ENCODE results near the gene VIL1. TPM values are rescaled to one million over a fixed set of nuclear protein-coding genes. Genes with fewer than 3 reads are reported as not detected.

Gene VIL1
- total and polyA plus RNA-seq, 2 of the 13 experiments (the other 11 are each of a cell fraction or from before 2014, with no cell fraction given) = 287 to 301 TPM

DNA sequence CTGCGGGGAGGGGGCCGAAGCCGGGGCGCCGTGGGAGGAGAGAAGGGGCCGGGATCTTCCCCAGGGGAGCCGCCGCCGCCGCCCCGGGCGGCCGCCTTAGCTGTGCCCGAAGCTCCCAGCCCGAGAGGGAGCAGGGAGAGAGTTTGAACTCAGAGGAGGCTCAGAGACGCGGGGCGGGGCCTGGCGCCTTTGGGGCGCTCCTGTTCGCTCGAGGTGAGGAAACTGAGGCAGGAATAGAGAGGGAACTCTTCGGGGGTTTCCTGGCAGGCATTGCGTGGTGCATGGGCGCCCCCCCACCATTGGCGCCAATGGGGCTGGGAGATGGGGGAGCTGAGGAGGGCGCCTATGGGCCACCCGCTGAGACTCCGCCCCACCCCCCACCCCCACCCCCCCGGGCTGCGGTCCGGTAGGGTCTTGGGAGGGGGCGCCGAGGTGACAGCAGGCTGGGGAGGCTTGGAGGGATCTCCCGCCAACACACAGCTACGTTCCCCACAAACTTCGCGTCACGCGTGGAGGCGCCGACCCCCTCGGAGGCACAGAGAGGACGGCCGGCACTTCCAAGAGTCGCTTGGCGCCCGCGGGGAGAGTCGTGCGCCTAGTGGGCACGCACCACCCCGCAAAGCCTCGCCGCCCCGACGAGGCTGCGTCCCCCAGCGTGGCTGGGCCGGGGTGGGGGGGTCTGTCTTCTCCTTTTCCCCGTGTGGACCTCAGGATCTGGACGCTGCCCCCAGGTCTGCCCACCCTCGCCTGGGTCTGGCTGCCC, 18.6 kb upstream of the VIL1 start (continued):
- TF ChIP-seq ZBTB1 (CRISPR knock-in tag; IDR thresholded peaks at IDR 0.05; ENCODE audit: borderline replicate concordance) (peak; percentile 85; the same call in 1 of the 2 replicates), HNF1A (IDR thresholded peaks at IDR 0.05; ENCODE audit: low read depth) (no peak), HNF1A (CRISPR knock-in tag; IDR thresholded peaks at IDR 0.05; ENCODE audit: borderline replicate concordance) (0 out of 2 replicates have a peak, but pooled peaks have one; percentile 14), MAF1 (CRISPR knock-in tag; IDR thresholded peaks at IDR 0.05; ENCODE audit: borderline replicate concordance) (0 out of 2 replicates have a peak, but pooled peaks have one; percentile 1), PAX8 (CRISPR knock-in tag; IDR thresholded peaks at IDR 0.05; ENCODE audit: borderline replicate concordance) (no peak), NRL (CRISPR knock-in tag; IDR thresholded peaks at IDR 0.05; ENCODE audit: borderline replicate concordance) (no peak), MEIS2 (CRISPR knock-in tag; IDR thresholded peaks at IDR 0.05) (peak; percentile 75; the same call in 1 of the 2 replicates), NFRKB (IDR thresholded peaks at IDR 0.05) (no peak), ZNF766 (CRISPR knock-in tag; IDR thresholded peaks at IDR 0.05; ENCODE audit: borderline replicate concordance) (no peak), TCF12 (IDR thresholded peaks at IDR 0.05) (no peak), TCF12 (CRISPR knock-in tag; IDR thresholded peaks at IDR 0.05) (no peak; the same call in none of the 2 replicates), MTERF4 (CRISPR knock-in tag; IDR thresholded peaks at IDR 0.05) (peak; percentile 55; the same call in 1 of the 2 replicates), ZNF552 (CRISPR knock-in tag; IDR thresholded peaks at IDR 0.05; ENCODE audit: borderline replicate concordance) (0 out of 2 replicates have a peak, but pooled peaks have one; percentile 55), SRSF1 (optimal IDR thresholded peaks at IDR 0.05; ENCODE audit: low read depth, low read length) (peak; percentile 97), ZNF670 (CRISPR knock-in tag; IDR thresholded peaks at IDR 0.05; ENCODE audit: borderline replicate concordance) (peak; percentile 44), PCBP2 (optimal IDR thresholded peaks at IDR 0.05; ENCODE audit: low read depth, low read length, poor library complexity, severe bottlenecking) (no peak), ZKSCAN5 (CRISPR knock-in tag; IDR thresholded peaks at IDR 0.05) (peak; percentile 15; the same call in 1 of the 2 replicates), ZNF615 (CRISPR knock-in tag; IDR thresholded peaks at IDR 0.05; ENCODE audit: borderline replicate concordance) (no peak), JARID2 (CRISPR knock-in tag; IDR thresholded peaks at IDR 0.05; ENCODE audit: insufficient replicate concordance) (peak; percentile 36), SNAI1 (CRISPR knock-in tag; IDR thresholded peaks at IDR 0.05; ENCODE audit: borderline replicate concordance) (peak; percentile 86; the same call in 1 of the 2 replicates)
- TF ChIP-seq, protein P1, sequence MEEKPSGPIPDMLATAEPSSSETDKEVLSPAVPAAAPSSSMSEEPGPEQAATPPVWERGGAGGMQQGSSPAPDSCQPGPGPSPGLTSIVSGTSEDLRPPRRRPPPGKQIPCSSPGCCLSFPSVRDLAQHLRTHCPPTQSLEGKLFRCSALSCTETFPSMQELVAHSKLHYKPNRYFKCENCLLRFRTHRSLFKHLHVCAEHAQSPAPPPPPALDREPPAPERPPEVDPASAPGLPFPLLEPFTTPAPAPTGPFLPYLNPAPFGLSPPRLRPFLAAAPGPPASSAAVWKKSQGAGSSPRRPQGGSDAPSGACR (CRISPR knock-in tag; IDR thresholded peaks at IDR 0.05) = peak; percentile 26; the same call in 1 of the 2 replicates
- TF ChIP-seq, protein P2, sequence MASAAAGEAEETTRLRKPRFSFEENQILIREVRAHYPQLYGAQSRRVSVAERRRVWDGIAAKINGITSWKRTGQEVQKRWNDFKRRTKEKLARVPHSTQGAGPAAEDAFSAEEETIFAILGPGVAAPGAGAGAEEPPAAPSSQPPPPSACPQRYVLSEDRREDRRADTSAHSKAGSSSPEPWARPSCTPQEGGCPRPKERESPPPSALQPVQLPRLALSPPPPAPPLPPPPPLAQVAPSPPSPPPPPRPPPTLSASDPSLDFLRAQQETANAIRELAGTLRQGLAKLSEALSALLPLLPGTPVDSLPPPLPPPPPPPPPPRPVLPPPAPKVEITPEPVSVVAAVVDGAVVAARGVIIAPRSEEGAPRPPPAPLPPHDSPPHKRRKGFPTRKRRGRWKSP (CRISPR knock-in tag; IDR thresholded peaks at IDR 0.05) = peak; percentile 46; the same call in 1 of the 2 replicates

Data from HepG2 (cell line).